ENCODE results near the gene XPR1. TPM values are rescaled to one million over a fixed set of nuclear protein-coding genes. Genes with fewer than 3 reads are reported as not detected.

The XPR1 gene
- total RNA-seq, 1 experiment from 2014 or later: 19.9 TPM

DNA sequence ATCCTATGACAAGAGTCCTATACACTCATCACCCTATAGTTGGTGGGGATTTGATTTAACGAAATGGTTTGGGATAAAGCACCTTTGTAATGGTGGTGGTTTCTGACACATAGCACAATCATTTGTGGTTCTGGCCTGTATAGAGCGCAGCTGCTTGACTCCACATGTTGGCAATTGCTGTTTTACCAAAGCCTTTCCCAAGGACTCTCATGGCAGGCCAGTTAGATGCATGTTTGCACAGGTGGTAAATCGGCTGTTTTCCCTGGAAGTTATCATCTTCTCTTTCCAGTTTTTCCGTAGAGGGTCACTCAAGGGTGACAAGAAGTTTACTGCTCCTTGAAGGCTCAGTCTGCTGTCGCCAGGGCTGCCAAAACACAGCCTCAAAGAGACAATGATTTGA is 17.1 kb upstream of the XPR1 start:
- Histone ChIP-seq H3K79me2 (ENCODE audit: insufficient read depth, low read length) (no peaks in the 10 kb centered on the region), H4K20me1 (ENCODE audit: insufficient read depth) (no peaks in the 10 kb centered on the region), H3K4me2 (ENCODE audit: low read length) (no peak overlapping the region), H3K27ac (ENCODE audit: low read depth, low read length) (no peak overlapping the region), H3K4me3 (replicated peaks in 1 of 2; ENCODE audit: low read depth in 1 of 2, low read length in 2 of 2) (no peak overlapping the region), H3K9ac (ENCODE audit: low read length) (no peak overlapping the region), H3K9me2 (ENCODE audit: insufficient read depth) (no peaks in the 10 kb centered on the region), H3K36me3 (ENCODE audit: control insufficient read depth in 1 of 2, insufficient read depth in 2 of 2, low read length in 2 of 2) (no peaks in the 10 kb centered on the region), H3K27me3 (ENCODE audit: insufficient read depth, low read length) (no peaks in the 10 kb centered on the region), H3K4me1 (ENCODE audit: control insufficient read depth in 1 of 2, insufficient read depth in 2 of 2, low read length in 2 of 2) (peaks cover 0 to 2% of the 10 kb centered on the region in 2 experiments; a peak in 1 of 4 replicates), H2AFZ (ENCODE audit: low read depth, low read length, poor library complexity, severe bottlenecking) (no peak overlapping the region), H3K9me3 (ENCODE audit: control insufficient read depth in 1 of 2, insufficient read depth in 1 of 2, low read depth in 1 of 2, low read length in 2 of 2) (no peaks in the 10 kb centered on the region)
- DNase-seq (ENCODE audit: low read depth, low spot score) (no peak), ATAC-seq (no peak)
- no TSS peak for BruUV-seq (replicated peaks)
- RAD21 ChIA-PET (ENCODE audit: low non-redundant PET in 1 of 2, low total read pairs in 2 of 2, uncharacterized antibody in 2 of 2, unreplicated experiment in 2 of 2): no interaction called here
- TF ChIP-seq SP1 (IDR thresholded peaks at IDR 0.05; ENCODE audit: low read depth) (no peak), EZH2phosphoT487 (IDR thresholded peaks at IDR 0.05; ENCODE audit: borderline replicate concordance) (no peak), POLR2AphosphoS5 (IDR thresholded peaks at IDR 0.05; ENCODE audit: low read depth, low read length) (no peak), CEBPB (IDR thresholded peaks at IDR 0.05; ENCODE audit: low read depth) (no peak), RAD21 (IDR thresholded peaks at IDR 0.05; ENCODE audit: low read depth) (no peak), EGR1 (IDR thresholded peaks at IDR 0.05; ENCODE audit: low read depth) (no peak), ZNF274 (IDR thresholded peaks at IDR 0.05; ENCODE audit: low read depth, low read length) (no peak), ZFX (IDR thresholded peaks at IDR 0.05) (no peak), JUND (IDR thresholded peaks at IDR 0.05) (no peak), FOSL1 (IDR thresholded peaks at IDR 0.05; ENCODE audit: low read depth) (no peak), EZH2 (IDR thresholded peaks at IDR 0.05) (no peak), TCF7L2 (IDR thresholded peaks at IDR 0.05; ENCODE audit: borderline replicate concordance, extremely low read depth, insufficient read depth, insufficient read length) (no peak), SRF (IDR thresholded peaks at IDR 0.05; ENCODE audit: low read depth) (no peak)
- TF ChIP-seq, protein P1, sequence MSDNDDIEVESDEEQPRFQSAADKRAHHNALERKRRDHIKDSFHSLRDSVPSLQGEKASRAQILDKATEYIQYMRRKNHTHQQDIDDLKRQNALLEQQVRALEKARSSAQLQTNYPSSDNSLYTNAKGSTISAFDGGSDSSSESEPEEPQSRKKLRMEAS (IDR thresholded peaks at IDR 0.05): no peak
- TF ChIP-seq, protein P2, sequence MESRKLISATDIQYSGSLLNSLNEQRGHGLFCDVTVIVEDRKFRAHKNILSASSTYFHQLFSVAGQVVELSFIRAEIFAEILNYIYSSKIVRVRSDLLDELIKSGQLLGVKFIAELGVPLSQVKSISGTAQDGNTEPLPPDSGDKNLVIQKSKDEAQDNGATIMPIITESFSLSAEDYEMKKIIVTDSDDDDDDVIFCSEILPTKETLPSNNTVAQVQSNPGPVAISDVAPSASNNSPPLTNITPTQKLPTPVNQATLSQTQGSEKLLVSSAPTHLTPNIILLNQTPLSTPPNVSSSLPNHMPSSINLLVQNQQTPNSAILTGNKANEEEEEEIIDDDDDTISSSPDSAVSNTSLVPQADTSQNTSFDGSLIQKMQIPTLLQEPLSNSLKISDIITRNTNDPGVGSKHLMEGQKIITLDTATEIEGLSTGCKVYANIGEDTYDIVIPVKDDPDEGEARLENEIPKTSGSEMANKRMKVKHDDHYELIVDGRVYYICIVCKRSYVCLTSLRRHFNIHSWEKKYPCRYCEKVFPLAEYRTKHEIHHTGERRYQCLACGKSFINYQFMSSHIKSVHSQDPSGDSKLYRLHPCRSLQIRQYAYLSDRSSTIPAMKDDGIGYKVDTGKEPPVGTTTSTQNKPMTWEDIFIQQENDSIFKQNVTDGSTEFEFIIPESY (IDR thresholded peaks at IDR 0.05; ENCODE audit: extremely low read depth, insufficient replicate concordance, low read length): no peak
- TF ChIP-seq, protein P3, sequence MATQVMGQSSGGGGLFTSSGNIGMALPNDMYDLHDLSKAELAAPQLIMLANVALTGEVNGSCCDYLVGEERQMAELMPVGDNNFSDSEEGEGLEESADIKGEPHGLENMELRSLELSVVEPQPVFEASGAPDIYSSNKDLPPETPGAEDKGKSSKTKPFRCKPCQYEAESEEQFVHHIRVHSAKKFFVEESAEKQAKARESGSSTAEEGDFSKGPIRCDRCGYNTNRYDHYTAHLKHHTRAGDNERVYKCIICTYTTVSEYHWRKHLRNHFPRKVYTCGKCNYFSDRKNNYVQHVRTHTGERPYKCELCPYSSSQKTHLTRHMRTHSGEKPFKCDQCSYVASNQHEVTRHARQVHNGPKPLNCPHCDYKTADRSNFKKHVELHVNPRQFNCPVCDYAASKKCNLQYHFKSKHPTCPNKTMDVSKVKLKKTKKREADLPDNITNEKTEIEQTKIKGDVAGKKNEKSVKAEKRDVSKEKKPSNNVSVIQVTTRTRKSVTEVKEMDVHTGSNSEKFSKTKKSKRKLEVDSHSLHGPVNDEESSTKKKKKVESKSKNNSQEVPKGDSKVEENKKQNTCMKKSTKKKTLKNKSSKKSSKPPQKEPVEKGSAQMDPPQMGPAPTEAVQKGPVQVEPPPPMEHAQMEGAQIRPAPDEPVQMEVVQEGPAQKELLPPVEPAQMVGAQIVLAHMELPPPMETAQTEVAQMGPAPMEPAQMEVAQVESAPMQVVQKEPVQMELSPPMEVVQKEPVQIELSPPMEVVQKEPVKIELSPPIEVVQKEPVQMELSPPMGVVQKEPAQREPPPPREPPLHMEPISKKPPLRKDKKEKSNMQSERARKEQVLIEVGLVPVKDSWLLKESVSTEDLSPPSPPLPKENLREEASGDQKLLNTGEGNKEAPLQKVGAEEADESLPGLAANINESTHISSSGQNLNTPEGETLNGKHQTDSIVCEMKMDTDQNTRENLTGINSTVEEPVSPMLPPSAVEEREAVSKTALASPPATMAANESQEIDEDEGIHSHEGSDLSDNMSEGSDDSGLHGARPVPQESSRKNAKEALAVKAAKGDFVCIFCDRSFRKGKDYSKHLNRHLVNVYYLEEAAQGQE (IDR thresholded peaks at IDR 0.05; ENCODE audit: low read depth): no peak
- TF ChIP-seq, protein P4, sequence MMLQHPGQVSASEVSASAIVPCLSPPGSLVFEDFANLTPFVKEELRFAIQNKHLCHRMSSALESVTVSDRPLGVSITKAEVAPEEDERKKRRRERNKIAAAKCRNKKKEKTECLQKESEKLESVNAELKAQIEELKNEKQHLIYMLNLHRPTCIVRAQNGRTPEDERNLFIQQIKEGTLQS (IDR thresholded peaks at IDR 0.05): no peak
- CTCF ChIA-PET: no interaction called here
- intact Hi-C loops (cut with micrococcal nuclease): no loop called here
- POLR2A ChIA-PET: no interaction called here

Measured in HCT116 (cell line).